ENCODE data around the gene KANSL1.

DNA sequence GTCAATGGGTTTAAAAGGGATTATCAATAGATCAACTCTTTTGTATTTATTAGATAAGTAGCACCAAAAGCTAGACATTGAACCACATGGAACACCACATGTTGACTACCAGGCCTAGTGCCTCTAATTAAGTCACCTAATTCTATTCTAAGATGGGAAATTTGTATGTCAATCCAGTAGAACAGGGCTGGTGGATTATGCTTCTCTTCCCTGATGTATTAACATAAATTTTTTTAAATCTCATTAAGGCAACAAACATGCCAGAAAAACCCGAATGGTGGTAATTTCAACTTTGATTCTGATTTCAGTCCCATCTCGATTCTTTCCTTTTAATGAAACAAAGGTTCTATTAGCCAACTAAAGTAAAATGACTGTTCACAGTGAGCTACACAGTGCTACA lies 92.6 kb downstream of the KANSL1 start:
- TF ChIP-seq, protein P1, sequence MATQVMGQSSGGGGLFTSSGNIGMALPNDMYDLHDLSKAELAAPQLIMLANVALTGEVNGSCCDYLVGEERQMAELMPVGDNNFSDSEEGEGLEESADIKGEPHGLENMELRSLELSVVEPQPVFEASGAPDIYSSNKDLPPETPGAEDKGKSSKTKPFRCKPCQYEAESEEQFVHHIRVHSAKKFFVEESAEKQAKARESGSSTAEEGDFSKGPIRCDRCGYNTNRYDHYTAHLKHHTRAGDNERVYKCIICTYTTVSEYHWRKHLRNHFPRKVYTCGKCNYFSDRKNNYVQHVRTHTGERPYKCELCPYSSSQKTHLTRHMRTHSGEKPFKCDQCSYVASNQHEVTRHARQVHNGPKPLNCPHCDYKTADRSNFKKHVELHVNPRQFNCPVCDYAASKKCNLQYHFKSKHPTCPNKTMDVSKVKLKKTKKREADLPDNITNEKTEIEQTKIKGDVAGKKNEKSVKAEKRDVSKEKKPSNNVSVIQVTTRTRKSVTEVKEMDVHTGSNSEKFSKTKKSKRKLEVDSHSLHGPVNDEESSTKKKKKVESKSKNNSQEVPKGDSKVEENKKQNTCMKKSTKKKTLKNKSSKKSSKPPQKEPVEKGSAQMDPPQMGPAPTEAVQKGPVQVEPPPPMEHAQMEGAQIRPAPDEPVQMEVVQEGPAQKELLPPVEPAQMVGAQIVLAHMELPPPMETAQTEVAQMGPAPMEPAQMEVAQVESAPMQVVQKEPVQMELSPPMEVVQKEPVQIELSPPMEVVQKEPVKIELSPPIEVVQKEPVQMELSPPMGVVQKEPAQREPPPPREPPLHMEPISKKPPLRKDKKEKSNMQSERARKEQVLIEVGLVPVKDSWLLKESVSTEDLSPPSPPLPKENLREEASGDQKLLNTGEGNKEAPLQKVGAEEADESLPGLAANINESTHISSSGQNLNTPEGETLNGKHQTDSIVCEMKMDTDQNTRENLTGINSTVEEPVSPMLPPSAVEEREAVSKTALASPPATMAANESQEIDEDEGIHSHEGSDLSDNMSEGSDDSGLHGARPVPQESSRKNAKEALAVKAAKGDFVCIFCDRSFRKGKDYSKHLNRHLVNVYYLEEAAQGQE (IDR thresholded peaks at IDR 0.05; ENCODE audit: insufficient read depth in 1 of 2, low read depth in 2 of 2, low read length in 2 of 2) = no peak
- no peak for TF ChIP-seq POLR2AphosphoS5 (IDR thresholded peaks at IDR 0.05; ENCODE audit: low read depth, low read length)
